Trophoblast cell (in vitro differentiated cells and primary cell): ENCODE data around the gene DIAPH2.

Source experiments
- DNase-seq, 2 donors: peaks; one replicate each; pipeline ENCODE4 v3.0.0-alpha.2; 2016
- H2AFZ ChIP-seq: 2 replicates; pipeline ENCODE4 v1.6.1; 2013; ENCODE audit warnings: low read length, moderate library complexity, mild to moderate bottlenecking; ENCODE audit not compliant: insufficient read depth, poor library complexity
- H2AK5ac ChIP-seq: 2 replicates; pipeline ENCODE4 v1.6.1; 2013; ENCODE audit warnings: mild to moderate bottlenecking, low read length
- H2BK120ac ChIP-seq: 2 replicates; pipeline ENCODE4 v1.6.1; 2013; ENCODE audit warnings: low read length, mild to moderate bottlenecking, moderate library complexity; ENCODE audit not compliant: insufficient read depth, poor library complexity
- H2BK12ac ChIP-seq: 2 replicates; pipeline ENCODE4 v1.6.1; 2013; ENCODE audit warnings: mild to moderate bottlenecking, low read length, moderate library complexity
- H2BK5ac ChIP-seq: 2 replicates; pipeline ENCODE4 v1.6.1; 2013; ENCODE audit warnings: low read length, low read depth, moderate library complexity, mild to moderate bottlenecking; ENCODE audit not compliant: poor library complexity
- H3K14ac ChIP-seq: 2 replicates; pipeline ENCODE4 v1.6.1; 2013; ENCODE audit warnings: mild to moderate bottlenecking, low read length
- H3K18ac ChIP-seq: 2 replicates; pipeline ENCODE4 v1.6.1; 2013; ENCODE audit warnings: mild to moderate bottlenecking, low read length
- H3K23ac ChIP-seq: 2 replicates; pipeline ENCODE4 v1.6.1; 2013; ENCODE audit warnings: low read length
- H3K27ac ChIP-seq: 2 replicates; pipeline ENCODE4 v1.5.1; 2013; ENCODE audit warnings: low read depth, mild to moderate bottlenecking, inconsistent platforms, low read length, moderate library complexity
- H3K27me3 ChIP-seq: 2 replicates; pipeline ENCODE4 v1.6.1; 2013; ENCODE audit warnings: inconsistent platforms, mild to moderate bottlenecking, low read length, moderate library complexity; ENCODE audit not compliant: insufficient read depth
- H3K36me3 ChIP-seq, 2 experiments: 1 replicate in 1 of 2; 2 replicates in 1 of 2; pipeline ENCODE4 v1.6.1; 2013; ENCODE audit warnings: low read length in 2 of 2, mild to moderate bottlenecking in 2 of 2, moderate library complexity in 1 of 2; ENCODE audit not compliant: insufficient read depth in 2 of 2, control insufficient read depth in 1 of 2
- H3K4ac ChIP-seq: 2 replicates; pipeline ENCODE4 v1.6.1; 2013; ENCODE audit warnings: low read depth, mild to moderate bottlenecking, low read length, moderate library complexity
- H3K4me1 ChIP-seq, 2 experiments: 1 replicate in 1 of 2; 2 replicates in 1 of 2; pipeline ENCODE4 v1.6.1; 2013; ENCODE audit warnings: low read length in 2 of 2, mild to moderate bottlenecking in 2 of 2, moderate library complexity in 1 of 2; ENCODE audit not compliant: insufficient read depth in 2 of 2, control insufficient read depth in 1 of 2
- H3K4me2 ChIP-seq: 2 replicates; pipeline ENCODE4 v1.6.1; 2013; ENCODE audit warnings: inconsistent platforms, mild to moderate bottlenecking, low read length, moderate library complexity
- H3K4me3 ChIP-seq: 2 replicates; pipeline ENCODE4 v1.5.1; 2013; ENCODE audit warnings: mild to moderate bottlenecking, low read depth, low read length, inconsistent platforms
- H3K79me1 ChIP-seq: one replicate; pipeline ENCODE4 v1.6.1; 2013; ENCODE audit warnings: low read length
- H3K79me2 ChIP-seq: 2 replicates; pipeline ENCODE4 v1.6.1; 2013; ENCODE audit warnings: low read length, mild to moderate bottlenecking; ENCODE audit not compliant: control insufficient read depth, insufficient read depth, poor library complexity
- H3K9ac ChIP-seq: 2 replicates; pipeline ENCODE4 v1.6.1; 2013; ENCODE audit warnings: mild to moderate bottlenecking, low read length
- H3K9me3 ChIP-seq: 2 replicates; pipeline ENCODE4 v1.6.1; 2013; ENCODE audit warnings: low read depth, mild to moderate bottlenecking, control low read depth, inconsistent platforms, low read length; ENCODE audit not compliant: insufficient read depth
- H4K12ac ChIP-seq: 2 replicates; pipeline ENCODE4 v1.6.1; 2013; ENCODE audit warnings: low read depth, mild to moderate bottlenecking, low read length, moderate library complexity
- H4K8ac ChIP-seq: 2 replicates; pipeline ENCODE4 v1.6.1; 2013; ENCODE audit warnings: low read depth, mild to moderate bottlenecking, low read length, moderate library complexity
- H4K91ac ChIP-seq: one replicate; pipeline ENCODE4 v1.6.1; 2013; ENCODE audit warnings: low read depth, mild to moderate bottlenecking, low read length, moderate library complexity
- WGBS: extraction: QIAGEN DNeasy Blood & Tissue Kit; methylation state at CpG from one replicate; pipeline ENCODE4 v1.1.7; 2013; ENCODE audit warnings: missing lambda C conversion rate; ENCODE audit not compliant: insufficient read length, insufficient coverage; ENCODE audit errors: extremely low coverage; 5-methylcytosine and 5-hydroxymethylcytosine counted together

Gene DIAPH2

GRCh38 chrX:97616883-97617530 lies 932.4 kb downstream of the DIAPH2 start:
- H3K4me2 ChIP-seq, result no peak overlapping the region
- H4K91ac ChIP-seq, result no peak overlapping the region
- no peak overlapping the region for H3K14ac ChIP-seq
- H2BK5ac ChIP-seq, result no peak overlapping the region
- no peaks in the 10 kb centered on the region for H3K79me2 ChIP-seq
- peaks cover 0 to 7% of the 10 kb centered on the region in 2 experiments for H3K4me1 ChIP-seq
- no peak overlapping the region for H2AK5ac ChIP-seq
- H3K27ac ChIP-seq, result peak overlapping the region; percentile 34
- H3K23ac ChIP-seq, result no peak overlapping the region
- no peak overlapping the region for H2BK120ac ChIP-seq
- peak; percentile 1 to 9 for DNase-seq
- H3K9ac ChIP-seq, result no peak overlapping the region
- H3K4ac ChIP-seq, result no peak overlapping the region
- no peak overlapping the region for H2BK12ac ChIP-seq
- H2AFZ ChIP-seq, result no peak overlapping the region
- H3K4me3 ChIP-seq, result no peak overlapping the region
- no peaks in the 10 kb centered on the region for H3K27me3 ChIP-seq
- no peak overlapping the region for H4K12ac ChIP-seq
- no CpG with 5 or more reads among the region's 7 CpGs for WGBS
- no peaks in the 10 kb centered on the region for H3K9me3 ChIP-seq
- no peak overlapping the region for H4K8ac ChIP-seq
- H3K79me1 ChIP-seq, result no peaks in the 10 kb centered on the region
- H3K18ac ChIP-seq, result no peak overlapping the region
- H3K36me3 ChIP-seq, result no peaks in the 10 kb centered on the region

- H3K4ac ChIP-seq, result no peak overlapping the region
- H3K14ac ChIP-seq, result no peak overlapping the region
- no peak overlapping the region for H3K27ac ChIP-seq
- H3K9me3 ChIP-seq, result no peaks in the 10 kb centered on the region
- no peak overlapping the region for H3K18ac ChIP-seq
- peaks cover 0 to 7% of the 10 kb centered on the region in 2 experiments for H3K4me1 ChIP-seq
- no peak overlapping the region for H2BK12ac ChIP-seq
- no peak overlapping the region for H4K12ac ChIP-seq
- no peak overlapping the region for H2AFZ ChIP-seq
- H4K91ac ChIP-seq, result no peak overlapping the region
- no peak overlapping the region for H2BK120ac ChIP-seq
- no peak overlapping the region for H3K4me3 ChIP-seq
- H2AK5ac ChIP-seq, result no peak overlapping the region
- H3K27me3 ChIP-seq, result no peaks in the 10 kb centered on the region
- H4K8ac ChIP-seq, result no peak overlapping the region
- H3K23ac ChIP-seq, result no peak overlapping the region
- H2BK5ac ChIP-seq, result no peak overlapping the region
- H3K9ac ChIP-seq, result no peak overlapping the region
- WGBS, result no CpG with 5 or more reads among the region's 2 CpGs
- DNase-seq, result no peak
- no peaks in the 10 kb centered on the region for H3K79me1 ChIP-seq
- no peaks in the 10 kb centered on the region for H3K79me2 ChIP-seq
- no peak overlapping the region for H3K4me2 ChIP-seq
- H3K36me3 ChIP-seq, result no peaks in the 10 kb centered on the region
These were observed 934.9 kb downstream of the DIAPH2 start for GRCh38 chrX:97619499-97619898.

DNA sequence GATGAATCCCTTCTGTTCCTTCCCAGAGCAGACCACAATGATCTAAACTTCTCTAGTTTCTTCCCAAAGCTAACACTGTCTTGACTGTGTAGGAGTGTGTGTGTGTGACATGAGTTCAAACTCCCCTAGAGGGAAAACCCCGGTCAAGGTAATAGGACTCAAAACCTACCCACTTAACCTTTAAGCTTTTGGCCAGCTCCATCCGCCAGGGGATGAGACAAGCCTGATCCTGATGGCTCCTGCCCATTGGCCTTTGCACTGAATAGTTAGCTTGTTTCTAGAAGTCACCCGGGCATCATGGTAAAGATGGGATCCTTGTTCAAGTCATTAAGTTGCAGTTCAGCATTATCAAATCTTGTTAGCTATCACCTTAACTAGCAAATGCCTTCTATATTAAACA lies 937.5 kb downstream of the DIAPH2 start:
- no peaks in the 10 kb centered on the region for H3K36me3 ChIP-seq
- no peak for DNase-seq
- H3K79me2 ChIP-seq, result no peaks in the 10 kb centered on the region
- no peak overlapping the region for H3K4me3 ChIP-seq
- no peak overlapping the region for H3K4me2 ChIP-seq
- H2BK5ac ChIP-seq, result no peak overlapping the region
- H3K4ac ChIP-seq, result no peak overlapping the region
- no peak overlapping the region for H3K27ac ChIP-seq
- H4K8ac ChIP-seq, result no peak overlapping the region
- no peak overlapping the region for H3K14ac ChIP-seq
- no peak overlapping the region for H2AFZ ChIP-seq
- no peak overlapping the region for H2AK5ac ChIP-seq
- H3K4me1 ChIP-seq, result peaks cover 0 to 1% of the 10 kb centered on the region in 2 experiments
- no CpG with 5 or more reads among the region's 3 CpGs for WGBS
- H3K9me3 ChIP-seq, result no peaks in the 10 kb centered on the region
- no peak overlapping the region for H4K12ac ChIP-seq
- no peak overlapping the region for H4K91ac ChIP-seq
- no peak overlapping the region for H2BK12ac ChIP-seq
- no peak overlapping the region for H3K18ac ChIP-seq
- no peaks in the 10 kb centered on the region for H3K79me1 ChIP-seq
- H3K9ac ChIP-seq, result no peak overlapping the region
- H2BK120ac ChIP-seq, result no peak overlapping the region
- H3K23ac ChIP-seq, result no peak overlapping the region
- H3K27me3 ChIP-seq, result no peaks in the 10 kb centered on the region

DNA sequence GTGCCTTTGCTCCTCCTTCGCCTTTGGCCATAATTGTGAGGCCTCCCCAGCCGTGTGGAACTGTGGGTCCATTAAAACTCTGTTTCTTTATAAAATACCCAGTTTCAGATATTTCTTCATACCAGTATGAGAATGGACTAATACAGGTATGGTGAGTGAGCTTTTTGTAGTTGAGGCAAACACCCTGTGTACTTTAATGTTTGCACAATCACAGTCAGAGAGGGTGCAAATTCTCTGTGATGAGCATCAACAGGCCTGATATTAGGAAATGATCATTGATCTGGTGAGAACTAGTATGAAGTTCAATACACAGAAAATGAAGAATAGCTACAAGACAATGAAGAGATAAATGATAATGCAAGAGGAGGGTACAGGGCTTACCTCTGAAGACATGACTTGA lies 943.7 kb downstream of the DIAPH2 start:
- Histone ChIP-seq H3K79me2 (no peaks in the 10 kb centered on the region), H2BK120ac (no peak overlapping the region), H2BK5ac (no peak overlapping the region), H3K14ac (no peak overlapping the region), H3K9me3 (no peaks in the 10 kb centered on the region), H3K9ac (no peak overlapping the region), H4K8ac (no peak overlapping the region), H3K4ac (no peak overlapping the region), H4K12ac (no peak overlapping the region), H2BK12ac (no peak overlapping the region), H3K4me2 (no peak overlapping the region), H3K23ac (no peak overlapping the region), H3K79me1 (no peaks in the 10 kb centered on the region), H3K36me3 (no peaks in the 10 kb centered on the region), H4K91ac (no peak overlapping the region), H3K27me3 (no peaks in the 10 kb centered on the region), H2AFZ (no peak overlapping the region), H3K4me3 (no peak overlapping the region), H2AK5ac (no peak overlapping the region), H3K18ac (no peak overlapping the region), H3K4me1 (no peaks in the 10 kb centered on the region), H3K27ac (no peak overlapping the region)
- no CpG with 5 or more reads among the region's 2 CpGs for WGBS
- DNase-seq, result no peak
